Kidney (tissue), 14 donors: ENCODE data around the gene IFT52. TPM values are rescaled to one million over a fixed set of nuclear protein-coding genes. Genes with fewer than 3 reads are reported as not detected.
"Not testable (repeated sequence)": the region's sequence is repeated elsewhere in the genome, so short reads cannot be mapped to it uniquely, and the experiment has no call there.

Experiments
- DNase-seq, 5 donors: peaks; one replicate each; pipeline ENCODE4 v3.0.0-alpha.2; 2013 to 2020
- FAIRE-seq: peaks from 2 replicates; lab custom pipeline; 2012; peaks lifted over from hg19 to GRCh38; lab: Jason Lieb, UNC
- H3K27ac ChIP-seq, 2 donors: one replicate each; pipeline ENCODE4 v1.7.0; 2013; ENCODE audit warnings: low read depth in 2 of 2, low read length in 2 of 2, inconsistent platforms in 1 of 2
- H3K27me3 ChIP-seq: one replicate; pipeline ENCODE4 v1.7.1; 2013; ENCODE audit warnings: low read length, inconsistent platforms; ENCODE audit not compliant: control insufficient read depth, insufficient read depth
- H3K36me3 ChIP-seq, 3 donors: one replicate each; pipeline versions ENCODE4 v1.7.0 to v1.7.1; 2013; ENCODE audit warnings: low read length in 3 of 3, control low read depth in 1 of 3, inconsistent platforms in 1 of 3; ENCODE audit not compliant: insufficient read depth in 3 of 3, control insufficient read depth in 2 of 3
- H3K4me1 ChIP-seq, 3 donors: one replicate each; pipeline versions ENCODE4 v1.7.0 to v1.7.1; 2013; ENCODE audit warnings: low read length in 3 of 3, inconsistent platforms in 1 of 3, low read depth in 1 of 3; ENCODE audit not compliant: control insufficient read depth in 2 of 3, insufficient read depth in 2 of 3
- H3K4me3 ChIP-seq, 3 donors: one replicate each; pipeline versions ENCODE4 v1.7.0 to v1.8.1; 2013; ENCODE audit warnings: low read length in 3 of 3, control low read depth in 1 of 3, inconsistent platforms in 1 of 3
- H3K9ac ChIP-seq, 3 donors: one replicate each; pipeline versions ENCODE4 v1.7.0 to v1.7.1; 2013; ENCODE audit warnings: low read length in 3 of 3, control low read depth in 1 of 3, inconsistent platforms in 1 of 3
- H3K9me3 ChIP-seq, 3 donors: one replicate each; pipeline versions ENCODE4 v1.7.0 to v1.7.1; 2013; ENCODE audit warnings: low read length in 3 of 3, control low read depth in 1 of 3, inconsistent platforms in 1 of 3; ENCODE audit not compliant: control insufficient read depth in 2 of 3, insufficient read depth in 1 of 3
- intact Hi-C: fragments of 100-400 bp; cut with DNase I; formaldehyde crosslinking; loops from one replicate; pipeline ENCODE4 v1.11.1; 2022
- polyA plus RNA-seq: library from polyadenylated mRNA; stranded (reverse); fragments of 350-450 nt; fragmentation: Illumina TruSeq; extraction: RNeasy Lipid Tissue Mini Kit (QIAGEN cat#74804); gene quantifications from one replicate; pipeline ENCODE4 v1.2.3, GENCODE V29; 2014; ENCODE audit warnings: low read depth, low replicate concordance; ENCODE audit not compliant: insufficient read depth
- total RNA-seq: library from RNA; stranded (reverse); fragmentation: NEBNext Ultra II Directional; extraction: Animal tissue kit (Norgen Biotek cat#: 25700); gene quantifications from one replicate; pipeline ENCODE4 v1.2.1, GENCODE V29; 2021
- TF ChIP-seq, protein P1 (sequence below): IDR thresholded peaks from 3 replicates; pipeline ENCODE4 v1.5.1; 2012; ENCODE audit warnings: mild to moderate bottlenecking, moderate library complexity, borderline replicate concordance; ENCODE audit not compliant: insufficient read depth; ENCODE audit errors: extremely low read depth
- donor health status: control.
- donor health status: control.
- donor health status: control.
- donor health status: control.
- donor health status: control.
- donor health status: DM: yes; HTN: yes; CAD: no.
- donor health status: Normal renal cell carcinoma (clear cell type).

Gene IFT52
- total and polyA plus RNA-seq, 2 donors from 2014 or later, result 27.0 to 35.2 TPM

GRCh38 chr20:43586641-43587040 lies 4.1 kb upstream of the IFT52 start:
- DNase-seq (no peak), FAIRE-seq (no peak)
- intact Hi-C loops, result no loop called here
- Histone ChIP-seq H3K9me3 (no peaks in the 10 kb centered on the region), H3K4me1 (peaks cover 0 to 19% (median 7%) of the 10 kb centered on the region in 3 donors), H3K36me3 (peaks cover 0 to 16% (median 7%) of the 10 kb centered on the region in 3 donors), H3K4me3 (no peak overlapping the region), H3K27me3 (no peaks in the 10 kb centered on the region), H3K9ac (no peak overlapping the region), H3K27ac (no peak overlapping the region)
- TF ChIP-seq, protein P1, sequence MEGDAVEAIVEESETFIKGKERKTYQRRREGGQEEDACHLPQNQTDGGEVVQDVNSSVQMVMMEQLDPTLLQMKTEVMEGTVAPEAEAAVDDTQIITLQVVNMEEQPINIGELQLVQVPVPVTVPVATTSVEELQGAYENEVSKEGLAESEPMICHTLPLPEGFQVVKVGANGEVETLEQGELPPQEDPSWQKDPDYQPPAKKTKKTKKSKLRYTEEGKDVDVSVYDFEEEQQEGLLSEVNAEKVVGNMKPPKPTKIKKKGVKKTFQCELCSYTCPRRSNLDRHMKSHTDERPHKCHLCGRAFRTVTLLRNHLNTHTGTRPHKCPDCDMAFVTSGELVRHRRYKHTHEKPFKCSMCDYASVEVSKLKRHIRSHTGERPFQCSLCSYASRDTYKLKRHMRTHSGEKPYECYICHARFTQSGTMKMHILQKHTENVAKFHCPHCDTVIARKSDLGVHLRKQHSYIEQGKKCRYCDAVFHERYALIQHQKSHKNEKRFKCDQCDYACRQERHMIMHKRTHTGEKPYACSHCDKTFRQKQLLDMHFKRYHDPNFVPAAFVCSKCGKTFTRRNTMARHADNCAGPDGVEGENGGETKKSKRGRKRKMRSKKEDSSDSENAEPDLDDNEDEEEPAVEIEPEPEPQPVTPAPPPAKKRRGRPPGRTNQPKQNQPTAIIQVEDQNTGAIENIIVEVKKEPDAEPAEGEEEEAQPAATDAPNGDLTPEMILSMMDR, result no peak

- H3K4me3 ChIP-seq, DNase-seq, H3K9me3 ChIP-seq, intact Hi-C loops, H3K9ac ChIP-seq, FAIRE-seq, H3K27me3 ChIP-seq, H3K27ac ChIP-seq: not testable (repeated sequence)
- H3K4me1 ChIP-seq, result peaks cover 0 to 19% (median 7%) of the 10 kb centered on the region in 3 donors
- peaks cover 0 to 16% (median 5%) of the 10 kb centered on the region in 3 donors for H3K36me3 ChIP-seq
Measured at GRCh38 chr20:43588526-43588925, 2.2 kb upstream of the IFT52 start.

- TF ChIP-seq, protein P1, result no peak
- Histone ChIP-seq H3K4me1 (peaks cover 0 to 11% (median 0%) of the 10 kb centered on the region in 3 donors), H3K36me3 (peaks cover 0 to 7% (median 0%) of the 10 kb centered on the region in 3 donors), H3K9me3 (no peaks in the 10 kb centered on the region), H3K27ac (peak overlapping the region in 1 of 2 donors; percentile 52), H3K9ac (peak overlapping the region; percentile 36 to 83 (median 43)), H3K4me3 (peak overlapping the region; percentile 85 to 91 (median 91)), H3K27me3 (no peaks in the 10 kb centered on the region)
- DNase-seq (peak in 1 of 5 donors; percentile 57), FAIRE-seq (no peak)
- intact Hi-C loops, result no loop called here
Measured at GRCh38 chr20:43590036-43590391, 723 bp upstream of the IFT52 start.

- FAIRE-seq, H3K27me3 ChIP-seq, H3K9ac ChIP-seq, H3K4me1 ChIP-seq, DNase-seq, intact Hi-C loops, H3K9me3 ChIP-seq, H3K4me3 ChIP-seq, H3K27ac ChIP-seq: not testable (repeated sequence)
- peaks cover 9 to 19% (median 15%) of the 10 kb centered on the region in 3 donors for H3K36me3 ChIP-seq
Measured at GRCh38 chr20:43601960-43602359, 11.2 kb downstream of the IFT52 start.
